Neural cell (in vitro differentiated cells): ENCODE results near the gene PAPPA2. TPM values are rescaled to one million over a fixed set of nuclear protein-coding genes. Genes with fewer than 3 reads are reported as not detected.

Experiments
- H2AFZ ChIP-seq: fragments of 200-600, 300-800 bp; sonication (generic), shearing (Covaris generic); 2 replicates; pipeline ENCODE4 v1.6.0; 2014; ENCODE audit warnings: low read depth, mild to moderate bottlenecking, antibody characterized with exemption, low read length, moderate library complexity
- H3F3A ChIP-seq: fragments of 200-600 bp; shearing (Covaris generic); 2 replicates; pipeline ENCODE4 v1.6.1; 2016; ENCODE audit warnings: mild to moderate bottlenecking, moderate library complexity, mixed read lengths, antibody characterized with exemption, low read length; ENCODE audit not compliant: insufficient read depth, poor library complexity, severe bottlenecking
- H3K27ac ChIP-seq: fragments of 200-600, 300-800 bp; sonication (generic), shearing (Covaris generic); 2 replicates; pipeline ENCODE4 v1.5.1; 2014; ENCODE audit warnings: mild to moderate bottlenecking, low read length, moderate library complexity
- H3K27me3 ChIP-seq: fragments of 300-800, 200-600 bp; sonication (generic), shearing (Covaris generic); 2 replicates; pipeline ENCODE4 v1.6.0; 2014; ENCODE audit warnings: mild to moderate bottlenecking, low read depth, low read length, moderate library complexity; ENCODE audit not compliant: insufficient read depth
- H3K36me3 ChIP-seq: fragments of 300-800, 200-600 bp; sonication (generic), shearing (Covaris generic); 2 replicates; pipeline ENCODE4 v1.5.1; 2014; ENCODE audit warnings: mild to moderate bottlenecking, antibody characterized with exemption, low read length, moderate library complexity; ENCODE audit not compliant: insufficient read depth
- H3K4me2 ChIP-seq: fragments of 300-800, 200-600 bp; sonication (generic), shearing (Covaris generic); 2 replicates; pipeline ENCODE4 v1.6.0; 2014; ENCODE audit warnings: mild to moderate bottlenecking, low read length
- H3K4me3 ChIP-seq: fragments of 300-800, 200-600 bp; sonication (generic), shearing (Covaris generic); 2 replicates; pipeline ENCODE4 v1.5.1; 2014; ENCODE audit warnings: mild to moderate bottlenecking, low read length, moderate library complexity
- H3K79me2 ChIP-seq: fragments of 200-600 bp; shearing (Covaris generic); replicated peaks from 2 replicates; pipeline ENCODE4 v1.6.0; 2014; ENCODE audit warnings: mild to moderate bottlenecking, low read length, moderate library complexity; ENCODE audit not compliant: insufficient read depth
- H3K9ac ChIP-seq: fragments of 300-800, 200-600 bp; sonication (generic), shearing (Covaris generic); 2 replicates; pipeline ENCODE4 v1.6.1; 2016; ENCODE audit warnings: mild to moderate bottlenecking, low read length, mixed read lengths
- H3K9me2 ChIP-seq: fragments of 200-600 bp; shearing (Covaris generic); 2 replicates; pipeline ENCODE4 v1.6.1; 2016; ENCODE audit warnings: mild to moderate bottlenecking, low read length, mixed read lengths; ENCODE audit not compliant: insufficient read depth
- H3K9me3 ChIP-seq: fragments of 200-600, 300-800 bp; sonication (generic), shearing (Covaris generic); 2 replicates; pipeline ENCODE4 v1.6.1; 2016; ENCODE audit warnings: mild to moderate bottlenecking, mixed run types, low read length, moderate library complexity, mixed read lengths
- H4K20me1 ChIP-seq: fragments of 200-600 bp; shearing (Covaris generic); 2 replicates; pipeline ENCODE4 v1.6.1; 2016; ENCODE audit warnings: mild to moderate bottlenecking, mixed run types; ENCODE audit not compliant: insufficient read depth
- EP300 ChIP-seq: fragments of 450-650 bp; conservative IDR thresholded peaks from 2 replicates; pipeline ENCODE4 v1.6.1; 2014; ENCODE audit warnings: antibody characterized with exemption, mild to moderate bottlenecking, moderate library complexity; ENCODE audit not compliant: poor library complexity, severe bottlenecking
- EZH2 ChIP-seq: fragments of 200-600, 300-800 bp; shearing (Covaris generic), sonication (generic); IDR thresholded peaks from 2 replicates; pipeline ENCODE4 v1.6.1; 2014; ENCODE audit warnings: antibody characterized with exemption, low read length, borderline replicate concordance, mild to moderate bottlenecking; ENCODE audit not compliant: insufficient read depth, poor library complexity, severe bottlenecking
- MXI1 ChIP-seq: fragments of 450-650 bp; conservative IDR thresholded peaks from 2 replicates; pipeline ENCODE4 v1.6.1; 2014; ENCODE audit warnings: antibody characterized with exemption, mild to moderate bottlenecking; ENCODE audit not compliant: poor library complexity, severe bottlenecking
- POLR2AphosphoS5 ChIP-seq: IDR thresholded peaks from 2 replicates; pipeline ENCODE4 v1.6.1; 2012
- RAD21 ChIP-seq: fragments of 450-650 bp; conservative IDR thresholded peaks from 2 replicates; pipeline ENCODE4 v1.6.1; 2014; ENCODE audit warnings: antibody characterized with exemption, mild to moderate bottlenecking, moderate library complexity
- SMC3 ChIP-seq: fragments of 450-650 bp; conservative IDR thresholded peaks from 2 replicates; pipeline ENCODE4 v1.6.1; 2014; ENCODE audit warnings: antibody characterized with exemption, mild to moderate bottlenecking, moderate library complexity; ENCODE audit not compliant: poor library complexity
- TAF1 ChIP-seq: IDR thresholded peaks from 2 replicates; pipeline ENCODE4 v1.6.1; 2012; ENCODE audit warnings: low read depth
- polyA plus RNA-seq: library from polyadenylated mRNA; depleted of rRNA; stranded (reverse); fragments of >200 nt; gene quantifications from 2 replicates; pipeline ENCODE4 v1.2.3, GENCODE V29; 2014
- TF ChIP-seq, protein P1 (sequence below): IDR thresholded peaks from 2 replicates; pipeline ENCODE4 v1.6.1; 2012; ENCODE audit warnings: borderline replicate concordance
- TF ChIP-seq, protein P2 (sequence below): fragments of 450-650 bp; IDR thresholded peaks from 2 replicates; pipeline ENCODE4 v1.5.1; 2014; ENCODE audit warnings: antibody characterized with exemption, mild to moderate bottlenecking, moderate library complexity; ENCODE audit not compliant: poor library complexity, severe bottlenecking

The PAPPA2 gene
- polyA plus RNA-seq, 1 donor from 2014 or later: 0.59 TPM

DNA sequence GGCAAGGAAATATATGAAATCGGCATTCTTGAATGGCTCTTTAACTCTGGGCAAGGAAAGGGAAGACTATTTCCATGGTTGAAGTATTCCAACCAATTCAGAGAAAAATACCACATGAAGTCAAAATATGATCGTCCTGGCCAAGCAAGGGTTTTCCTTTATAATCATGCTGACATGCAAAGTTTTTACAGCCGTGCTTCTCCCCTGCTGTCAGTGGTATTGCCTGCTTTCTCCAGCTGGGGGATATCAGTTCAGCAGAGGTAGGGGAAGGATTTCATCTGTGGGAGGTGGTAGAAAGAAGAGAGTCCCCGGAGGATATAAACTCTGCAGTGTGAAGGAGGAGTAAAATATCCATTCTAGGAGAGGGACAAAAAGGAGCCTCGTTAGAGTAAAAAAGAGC lies 322.8 kb downstream of the PAPPA2 start:
- H3K36me3 ChIP-seq: no peaks in the 10 kb centered on the region
- no peak overlapping the region for H3K4me3 ChIP-seq
- H3K4me2 ChIP-seq: no peak overlapping the region
- no peaks in the 10 kb centered on the region for H3F3A ChIP-seq
- H2AFZ ChIP-seq: no peak overlapping the region
- H3K9me2 ChIP-seq: no peaks in the 10 kb centered on the region
- no peak overlapping the region for H3K27ac ChIP-seq
- no peaks in the 10 kb centered on the region for H3K27me3 ChIP-seq
- TF ChIP-seq SMC3: no peak
- TF ChIP-seq, protein P1, sequence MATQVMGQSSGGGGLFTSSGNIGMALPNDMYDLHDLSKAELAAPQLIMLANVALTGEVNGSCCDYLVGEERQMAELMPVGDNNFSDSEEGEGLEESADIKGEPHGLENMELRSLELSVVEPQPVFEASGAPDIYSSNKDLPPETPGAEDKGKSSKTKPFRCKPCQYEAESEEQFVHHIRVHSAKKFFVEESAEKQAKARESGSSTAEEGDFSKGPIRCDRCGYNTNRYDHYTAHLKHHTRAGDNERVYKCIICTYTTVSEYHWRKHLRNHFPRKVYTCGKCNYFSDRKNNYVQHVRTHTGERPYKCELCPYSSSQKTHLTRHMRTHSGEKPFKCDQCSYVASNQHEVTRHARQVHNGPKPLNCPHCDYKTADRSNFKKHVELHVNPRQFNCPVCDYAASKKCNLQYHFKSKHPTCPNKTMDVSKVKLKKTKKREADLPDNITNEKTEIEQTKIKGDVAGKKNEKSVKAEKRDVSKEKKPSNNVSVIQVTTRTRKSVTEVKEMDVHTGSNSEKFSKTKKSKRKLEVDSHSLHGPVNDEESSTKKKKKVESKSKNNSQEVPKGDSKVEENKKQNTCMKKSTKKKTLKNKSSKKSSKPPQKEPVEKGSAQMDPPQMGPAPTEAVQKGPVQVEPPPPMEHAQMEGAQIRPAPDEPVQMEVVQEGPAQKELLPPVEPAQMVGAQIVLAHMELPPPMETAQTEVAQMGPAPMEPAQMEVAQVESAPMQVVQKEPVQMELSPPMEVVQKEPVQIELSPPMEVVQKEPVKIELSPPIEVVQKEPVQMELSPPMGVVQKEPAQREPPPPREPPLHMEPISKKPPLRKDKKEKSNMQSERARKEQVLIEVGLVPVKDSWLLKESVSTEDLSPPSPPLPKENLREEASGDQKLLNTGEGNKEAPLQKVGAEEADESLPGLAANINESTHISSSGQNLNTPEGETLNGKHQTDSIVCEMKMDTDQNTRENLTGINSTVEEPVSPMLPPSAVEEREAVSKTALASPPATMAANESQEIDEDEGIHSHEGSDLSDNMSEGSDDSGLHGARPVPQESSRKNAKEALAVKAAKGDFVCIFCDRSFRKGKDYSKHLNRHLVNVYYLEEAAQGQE: no peak
- no peak for TF ChIP-seq EP300
- TF ChIP-seq POLR2AphosphoS5: no peak
- TF ChIP-seq EZH2: no peak
- no peak for TF ChIP-seq MXI1
- TF ChIP-seq TAF1: no peak
- TF ChIP-seq RAD21: no peak
- TF ChIP-seq, protein P2, sequence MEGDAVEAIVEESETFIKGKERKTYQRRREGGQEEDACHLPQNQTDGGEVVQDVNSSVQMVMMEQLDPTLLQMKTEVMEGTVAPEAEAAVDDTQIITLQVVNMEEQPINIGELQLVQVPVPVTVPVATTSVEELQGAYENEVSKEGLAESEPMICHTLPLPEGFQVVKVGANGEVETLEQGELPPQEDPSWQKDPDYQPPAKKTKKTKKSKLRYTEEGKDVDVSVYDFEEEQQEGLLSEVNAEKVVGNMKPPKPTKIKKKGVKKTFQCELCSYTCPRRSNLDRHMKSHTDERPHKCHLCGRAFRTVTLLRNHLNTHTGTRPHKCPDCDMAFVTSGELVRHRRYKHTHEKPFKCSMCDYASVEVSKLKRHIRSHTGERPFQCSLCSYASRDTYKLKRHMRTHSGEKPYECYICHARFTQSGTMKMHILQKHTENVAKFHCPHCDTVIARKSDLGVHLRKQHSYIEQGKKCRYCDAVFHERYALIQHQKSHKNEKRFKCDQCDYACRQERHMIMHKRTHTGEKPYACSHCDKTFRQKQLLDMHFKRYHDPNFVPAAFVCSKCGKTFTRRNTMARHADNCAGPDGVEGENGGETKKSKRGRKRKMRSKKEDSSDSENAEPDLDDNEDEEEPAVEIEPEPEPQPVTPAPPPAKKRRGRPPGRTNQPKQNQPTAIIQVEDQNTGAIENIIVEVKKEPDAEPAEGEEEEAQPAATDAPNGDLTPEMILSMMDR: no peak
- no peaks in the 10 kb centered on the region for H4K20me1 ChIP-seq
- H3K79me2 ChIP-seq: no peaks in the 10 kb centered on the region
- no peaks in the 10 kb centered on the region for H3K9me3 ChIP-seq
- no peak overlapping the region for H3K9ac ChIP-seq

DNA sequence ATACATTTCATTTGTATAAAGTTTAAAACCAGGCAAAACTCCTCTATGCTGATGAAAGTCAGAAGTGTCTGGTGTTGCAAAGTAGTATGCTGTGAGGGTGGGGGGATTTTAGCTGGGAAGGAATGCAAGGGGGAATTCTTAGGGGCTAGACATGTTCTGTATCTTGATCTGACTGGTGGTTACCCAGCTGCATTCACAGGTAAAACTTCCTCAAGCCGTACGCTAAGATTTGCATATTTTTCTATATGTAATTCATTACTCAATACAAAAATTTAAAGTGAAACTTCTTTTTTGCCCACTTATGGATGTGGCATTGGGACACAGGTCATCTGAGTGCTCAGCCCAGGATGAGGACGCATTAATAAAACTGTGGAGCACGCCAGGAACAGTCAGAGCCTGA lies 323.3 kb downstream of the PAPPA2 start:
- Histone ChIP-seq H3K9me2 (no peaks in the 10 kb centered on the region), H2AFZ (no peak overlapping the region), H3K9ac (no peak overlapping the region), H4K20me1 (no peaks in the 10 kb centered on the region), H3K79me2 (no peaks in the 10 kb centered on the region), H3K36me3 (no peaks in the 10 kb centered on the region), H3K4me2 (no peak overlapping the region), H3F3A (no peaks in the 10 kb centered on the region), H3K9me3 (no peaks in the 10 kb centered on the region), H3K27ac (no peak overlapping the region), H3K4me3 (no peak overlapping the region), H3K27me3 (no peaks in the 10 kb centered on the region)
- TF ChIP-seq, protein P2: no peak
- no peak for TF ChIP-seq EP300
- TF ChIP-seq, protein P1: no peak
- TF ChIP-seq POLR2AphosphoS5: no peak
- TF ChIP-seq RAD21: no peak
- no peak for TF ChIP-seq TAF1
- TF ChIP-seq EZH2: no peak
- no peak for TF ChIP-seq SMC3
- no peak for TF ChIP-seq MXI1
